GM23338 (cell line): ENCODE data around the gene RNF26. TPM values are rescaled to one million over a fixed set of nuclear protein-coding genes. Genes with fewer than 3 reads are reported as not detected.

ENCODE experiments used
- ATAC-seq: fragments of 200-7000 bp; cut with Tn5 transposase; 3 replicates; pipeline ENCODE4 v1.9.1; 2020
- DNase-seq: peaks from one replicate; pipeline ENCODE4 v3.0.0-alpha.2; 2015; ENCODE audit warnings: low spot score
- H2AFZ ChIP-seq: fragments of 200-600 bp; sonication (generic); 2 replicates; pipeline ENCODE4 v1.8.0; 2016; ENCODE audit warnings: antibody characterized with exemption, mild to moderate bottlenecking, moderate library complexity
- H3F3A ChIP-seq: fragments of 200-600 bp; sonication (generic); replicated peaks from 2 replicates; pipeline ENCODE4 v1.8.0; 2017; ENCODE audit warnings: antibody characterized with exemption, mixed run types, low read depth
- H3K27ac ChIP-seq: fragments of 200-600 bp; sonication (generic); 2 replicates; pipeline ENCODE4 v1.6.1; 2016; ENCODE audit warnings: low read depth
- H3K27me3 ChIP-seq: fragments of 200-600 bp; sonication (generic); 2 replicates; pipeline ENCODE4 v1.8.0; 2016; ENCODE audit warnings: mild to moderate bottlenecking, mixed run types, moderate library complexity; ENCODE audit not compliant: insufficient read depth
- H3K36me3 ChIP-seq: fragments of 200-600 bp; sonication (generic); 2 replicates; pipeline ENCODE4 v1.8.0; 2016; ENCODE audit warnings: mild to moderate bottlenecking; ENCODE audit not compliant: insufficient read depth
- H3K4me1 ChIP-seq: fragments of 200-600 bp; sonication (generic); 2 replicates; pipeline ENCODE4 v1.8.0; 2016; ENCODE audit warnings: mild to moderate bottlenecking, moderate library complexity; ENCODE audit not compliant: insufficient read depth
- H3K4me2 ChIP-seq: fragments of 200-600 bp; sonication (generic); 2 replicates; pipeline ENCODE4 v1.7.1; 2017; ENCODE audit warnings: mixed run types
- H3K4me3 ChIP-seq: fragments of 200-600 bp; sonication (generic); 2 replicates; pipeline ENCODE4 v1.6.1; 2016; ENCODE audit warnings: mixed run types
- H3K79me2 ChIP-seq: fragments of 200-600 bp; sonication (generic); replicated peaks from 2 replicates; pipeline ENCODE4 v1.8.0; 2017; ENCODE audit warnings: mild to moderate bottlenecking; ENCODE audit not compliant: insufficient read depth
- H3K9me2 ChIP-seq: fragments of 200-600 bp; sonication (generic); 2 replicates; pipeline ENCODE4 v1.8.0; 2017; ENCODE audit not compliant: insufficient read depth
- H4K20me1 ChIP-seq: fragments of 200-600 bp; sonication (generic); replicated peaks from 2 replicates; pipeline ENCODE4 v1.8.0; 2017; ENCODE audit warnings: mild to moderate bottlenecking; ENCODE audit not compliant: insufficient read depth
- H3K27ac Mint-ChIP-seq: 2 replicates; pipeline ENCODE4 v1.8.0; 2020; ENCODE audit warnings: inconsistent platforms, mild to moderate bottlenecking, moderate library complexity, mixed read lengths
- H3K27me3 Mint-ChIP-seq: 3 replicates; pipeline ENCODE4 v1.8.0; 2022; ENCODE audit warnings: low read depth, mild to moderate bottlenecking, moderate library complexity, mixed read lengths, inconsistent platforms; ENCODE audit not compliant: insufficient read depth, poor library complexity
- H3K36me3 Mint-ChIP-seq: 3 replicates; pipeline ENCODE4 v1.8.0; 2021; ENCODE audit warnings: low read depth, mild to moderate bottlenecking, inconsistent platforms, moderate library complexity, mixed read lengths
- H3K4me1 Mint-ChIP-seq: 3 replicates; pipeline ENCODE4 v1.8.0; 2020; ENCODE audit warnings: mild to moderate bottlenecking, inconsistent platforms, mixed read lengths
- H3K4me3 Mint-ChIP-seq: 3 replicates; pipeline ENCODE4 v1.8.0; 2021; ENCODE audit warnings: moderate library complexity, mild to moderate bottlenecking, inconsistent platforms, mixed read lengths
- H3K9me3 Mint-ChIP-seq: 3 replicates; pipeline ENCODE4 v1.8.0; 2020; ENCODE audit warnings: moderate library complexity, mild to moderate bottlenecking, inconsistent platforms, mixed read lengths
- CREB1 ChIP-seq: fragments of 250-450 bp; sonication (Bioruptor Pico); IDR thresholded peaks from 2 replicates; pipeline ENCODE4 v1.5.0; 2020; ENCODE audit warnings: low read depth, mild to moderate bottlenecking, moderate library complexity
- CTCF ChIP-seq, 2 experiments: fragments of 200-600 bp in 1 of 2; sonication (generic) in 1 of 2; conservative IDR thresholded peaks; 2 replicates each; pipeline versions ENCODE4 v1.5.1 to v1.6.1; 2016 to 2017; ENCODE audit warnings: antibody characterized with exemption in 2 of 2, low read depth in 2 of 2, mild to moderate bottlenecking in 2 of 2, moderate library complexity in 1 of 2
- ETS1 ChIP-seq: IDR thresholded peaks from 2 replicates; pipeline ENCODE4 v1.6.1; 2016; ENCODE audit warnings: antibody characterized with exemption
- EZH2 ChIP-seq: fragments of 200-600 bp; sonication (generic); IDR thresholded peaks from one replicate; pipeline ENCODE4 v1.8.0; 2017; ENCODE audit warnings: antibody characterized with exemption, mild to moderate bottlenecking, low read depth; ENCODE audit not compliant: unreplicated experiment
- EZH2phosphoT487 ChIP-seq: fragments of 200-600 bp; sonication (generic); IDR thresholded peaks from one replicate; pipeline ENCODE4 v1.8.1; 2018; ENCODE audit warnings: antibody characterized with exemption; ENCODE audit not compliant: unreplicated experiment
- JUNB ChIP-seq: IDR thresholded peaks from one replicate; pipeline ENCODE4 v1.6.1; 2016; ENCODE audit warnings: antibody characterized with exemption; ENCODE audit not compliant: unreplicated experiment
- NANOG ChIP-seq: IDR thresholded peaks from 2 replicates; pipeline ENCODE4 v1.6.1; 2016; ENCODE audit warnings: antibody characterized with exemption, borderline replicate concordance
- POLR2AphosphoS5 ChIP-seq: IDR thresholded peaks from 2 replicates; pipeline ENCODE4 v1.6.1; 2016; ENCODE audit warnings: antibody characterized with exemption, low read depth
- REST ChIP-seq: IDR thresholded peaks from one replicate; pipeline ENCODE4 v1.6.1; 2018; ENCODE audit warnings: antibody characterized with exemption; ENCODE audit not compliant: unreplicated experiment
- STAT1 ChIP-seq: IDR thresholded peaks from one replicate; pipeline ENCODE4 v1.6.1; 2016; ENCODE audit warnings: antibody characterized with exemption; ENCODE audit not compliant: unreplicated experiment
- ZNF114 ChIP-seq: fragments of 250-450 bp; sonication (Bioruptor Pico); IDR thresholded peaks from 2 replicates; pipeline ENCODE4 v1.5.0; 2020; ENCODE audit warnings: mild to moderate bottlenecking, moderate library complexity
- ZNF331 ChIP-seq: fragments of 250-450 bp; sonication (Bioruptor Pico); IDR thresholded peaks from 2 replicates; pipeline ENCODE4 v1.5.0; 2020; ENCODE audit warnings: low read depth, mild to moderate bottlenecking, moderate library complexity
- ZNF462 ChIP-seq: fragments of 250-450 bp; sonication (Bioruptor Pico); IDR thresholded peaks from 2 replicates; pipeline ENCODE4 v1.5.0; 2020; ENCODE audit warnings: mild to moderate bottlenecking, moderate library complexity
- polyA plus RNA-seq: library from polyadenylated mRNA; unstranded; fragments of >200 nt; fragmentation: Nextera tagmentation; extraction: Ambion mirVana; gene quantifications from 2 replicates; pipeline ENCODE4 v1.2.1, GENCODE V29; 2016
- total RNA-seq: library from RNA; depleted of rRNA; stranded (reverse); fragments of >200 nt; shearing (Covaris generic); gene quantifications from 2 replicates; pipeline ENCODE4 v1.2.3, GENCODE V29; 2014

Gene RNF26
- total and polyA plus RNA-seq, 2 experiments from 2014 or later, result 31.8 to 58.3 TPM

GRCh38 chr11:119288219-119288618 lies 46.1 kb upstream of the RNF26 start:
- peaks cover 36% of the 10 kb centered on the region for H3K36me3 ChIP-seq
- H3K36me3 Mint-ChIP-seq, result peaks cover 64% of the 10 kb centered on the region
- no peaks in the 10 kb centered on the region for H3K9me2 ChIP-seq
- H3F3A ChIP-seq, result 0 out of 2 replicates have a peak, but pooled peaks cover 8% of the 10 kb centered on the region
- no peak overlapping the region for H2AFZ ChIP-seq
- no peak overlapping the region for H3K4me3 ChIP-seq
- TF ChIP-seq POLR2AphosphoS5 (no peak), ZNF114 (no peak), STAT1 (no peak), JUNB (no peak), ZNF331 (CRISPR knock-in tag) (no peak), NANOG (no peak), EZH2 (no peak), REST (no peak), ZNF462 (CRISPR knock-in tag) (no peak), CREB1 (CRISPR knock-in tag) (no peak), ETS1 (no peak), EZH2phosphoT487 (no peak), CTCF (conservative IDR thresholded peaks at IDR 0.05; ENCODE audit: low read depth in 2 of 2) (no peak)
- H3K79me2 ChIP-seq, result no peaks in the 10 kb centered on the region
- H3K27ac Mint-ChIP-seq, result no peak overlapping the region; the same call in 1 of the 2 replicates
- H3K4me1 Mint-ChIP-seq, result no peaks in the 10 kb centered on the region
- DNase-seq (no peak), ATAC-seq (no peak)
- H3K9me3 Mint-ChIP-seq, result no peaks in the 10 kb centered on the region
- no peaks in the 10 kb centered on the region for H3K4me1 ChIP-seq
- H3K4me2 ChIP-seq, result no peak overlapping the region
- no peak overlapping the region for H3K27ac ChIP-seq
- H3K4me3 Mint-ChIP-seq, result no peak overlapping the region
- H3K27me3 Mint-ChIP-seq, result peaks cover 6% of the 10 kb centered on the region
- H4K20me1 ChIP-seq, result peaks cover 8% of the 10 kb centered on the region
- no peaks in the 10 kb centered on the region for H3K27me3 ChIP-seq
